Fibroblast of lung (primary cell): Measurements from ENCODE around the gene ADAMTSL1. TPM values are rescaled to one million over a fixed set of nuclear protein-coding genes. Genes with fewer than 3 reads are reported as not detected.

Source experiments
- DNase-seq, 2 donors: peaks; one replicate each; pipeline versions ENCODE4 v3.0.0 to v3.0.0-alpha.2; 2010; ENCODE audit warnings: low read depth in 2 of 2
- H2AFZ ChIP-seq: 2 replicates; pipeline ENCODE4 v1.5.1; 2012; ENCODE audit warnings: low read length, control low read depth, inconsistent platforms
- H3K27ac ChIP-seq: 2 replicates; pipeline ENCODE4 v1.5.1; 2011; ENCODE audit warnings: low read length, control low read depth; ENCODE audit not compliant: insufficient read depth
- H3K27me3 ChIP-seq: 2 replicates; pipeline ENCODE4 v1.5.1; 2011; ENCODE audit warnings: mild to moderate bottlenecking, low read length; ENCODE audit not compliant: control insufficient read depth, insufficient read depth
- H3K36me3 ChIP-seq: 2 replicates; pipeline ENCODE4 v1.5.1; 2011; ENCODE audit warnings: low read length; ENCODE audit not compliant: control insufficient read depth, insufficient read depth
- H3K4me1 ChIP-seq: 2 replicates; pipeline ENCODE4 v1.5.1; 2011; ENCODE audit warnings: low read length; ENCODE audit not compliant: control insufficient read depth, insufficient read depth; ENCODE audit errors: extremely low read depth
- H3K4me2 ChIP-seq: 2 replicates; pipeline ENCODE4 v1.5.1; 2011; ENCODE audit warnings: low read length, control low read depth; ENCODE audit not compliant: insufficient read depth; ENCODE audit errors: extremely low read depth
- H3K4me3 ChIP-seq, 4 experiments: fragments of 200-600 bp in 1 of 4; sonication (generic) in 1 of 4; replicated peaks in 1 of 4; 2 replicates each; pipeline ENCODE4 v1.5.1; 2011 to 2016; ENCODE audit warnings: low read length in 4 of 4, low read depth in 3 of 4, mild to moderate bottlenecking in 3 of 4, control low read depth in 2 of 4, inconsistent platforms in 1 of 4, mixed read lengths in 1 of 4; ENCODE audit not compliant: insufficient read depth in 1 of 4; ENCODE audit errors: control extremely low read depth in 1 of 4
- H3K79me2 ChIP-seq: 2 replicates; pipeline ENCODE4 v1.5.1; 2012; ENCODE audit warnings: mild to moderate bottlenecking, low read length, inconsistent platforms; ENCODE audit not compliant: control insufficient read depth, insufficient read depth
- H3K9ac ChIP-seq: 2 replicates; pipeline ENCODE4 v1.5.1; 2011; ENCODE audit warnings: mild to moderate bottlenecking, low read length, control low read depth; ENCODE audit not compliant: insufficient read depth
- H3K9me3 ChIP-seq: 2 replicates; pipeline ENCODE4 v1.5.1; 2012; ENCODE audit warnings: low read depth, low read length; ENCODE audit not compliant: control insufficient read depth, insufficient read depth
- H4K20me1 ChIP-seq: 2 replicates; pipeline ENCODE4 v1.5.1; 2011; ENCODE audit warnings: low read length; ENCODE audit not compliant: control insufficient read depth, insufficient read depth; ENCODE audit errors: extremely low read depth
- EZH2 ChIP-seq: IDR thresholded peaks from 2 replicates; pipeline ENCODE4 v1.5.1; 2012; ENCODE audit warnings: low read length, control low read depth, mild to moderate bottlenecking; ENCODE audit errors: missing control alignments
- polyA plus RNA-seq, 2 donors: library from polyadenylated mRNA; depleted of rRNA in 1 of 2; stranded (reverse) in 1 of 2; unstranded in 1 of 2; fragments of >200 nt; gene quantifications; 2 replicates each; pipeline ENCODE4 v1.2.1, GENCODE V29; 2011 to 2012; ENCODE audit warnings: missing spikeins in 1 of 2
- total RNA-seq: library from RNA; depleted of rRNA; stranded (reverse); fragments of >200 nt; gene quantifications from 2 replicates; pipeline ENCODE4 v1.2.1, GENCODE V29; 2014
- TF ChIP-seq, protein P1 (sequence below), 2 donors: IDR thresholded peaks in 1 of 2; conservative IDR thresholded peaks in 1 of 2; 1 replicate in 1 of 2; 2 replicates in 1 of 2; pipeline ENCODE4 v1.5.1; 2011 to 2012; ENCODE audit warnings: low read length in 2 of 2, control low read depth in 1 of 2, inconsistent platforms in 1 of 2, low read depth in 1 of 2, mild to moderate bottlenecking in 1 of 2

ADAMTSL1 gene
- total and polyA plus RNA-seq, 2 donors (not counting 1 experiment from before 2014, with no cell fraction given): 19.3 to 27.9 TPM

DNA sequence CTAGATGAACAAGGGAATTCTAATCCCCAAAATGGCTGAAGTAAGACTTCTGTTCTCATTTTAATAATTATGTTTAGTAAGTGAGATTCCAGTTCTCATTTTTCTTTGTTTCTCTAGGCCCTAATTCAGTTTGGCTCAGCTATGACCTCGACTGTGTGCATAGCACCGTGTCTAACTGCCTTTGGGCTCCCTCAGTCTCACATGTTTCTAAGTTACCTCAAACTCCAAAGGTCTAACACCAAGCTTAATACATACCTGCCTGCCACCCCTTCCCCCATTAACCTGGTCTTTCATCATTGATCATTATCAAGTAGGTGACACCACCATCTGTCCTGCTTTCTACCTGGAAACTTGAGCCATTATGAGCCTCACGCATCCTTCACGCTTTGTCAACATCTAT, 285.9 kb downstream of the ADAMTSL1 start:
- peaks cover 3% of the 10 kb centered on the region for H3K4me1 ChIP-seq
- H3K9ac ChIP-seq: no peak overlapping the region
- no peak overlapping the region for H3K4me2 ChIP-seq
- no peak for DNase-seq
- no peaks in the 10 kb centered on the region for H3K36me3 ChIP-seq
- no peak for TF ChIP-seq EZH2
- TF ChIP-seq, protein P1, sequence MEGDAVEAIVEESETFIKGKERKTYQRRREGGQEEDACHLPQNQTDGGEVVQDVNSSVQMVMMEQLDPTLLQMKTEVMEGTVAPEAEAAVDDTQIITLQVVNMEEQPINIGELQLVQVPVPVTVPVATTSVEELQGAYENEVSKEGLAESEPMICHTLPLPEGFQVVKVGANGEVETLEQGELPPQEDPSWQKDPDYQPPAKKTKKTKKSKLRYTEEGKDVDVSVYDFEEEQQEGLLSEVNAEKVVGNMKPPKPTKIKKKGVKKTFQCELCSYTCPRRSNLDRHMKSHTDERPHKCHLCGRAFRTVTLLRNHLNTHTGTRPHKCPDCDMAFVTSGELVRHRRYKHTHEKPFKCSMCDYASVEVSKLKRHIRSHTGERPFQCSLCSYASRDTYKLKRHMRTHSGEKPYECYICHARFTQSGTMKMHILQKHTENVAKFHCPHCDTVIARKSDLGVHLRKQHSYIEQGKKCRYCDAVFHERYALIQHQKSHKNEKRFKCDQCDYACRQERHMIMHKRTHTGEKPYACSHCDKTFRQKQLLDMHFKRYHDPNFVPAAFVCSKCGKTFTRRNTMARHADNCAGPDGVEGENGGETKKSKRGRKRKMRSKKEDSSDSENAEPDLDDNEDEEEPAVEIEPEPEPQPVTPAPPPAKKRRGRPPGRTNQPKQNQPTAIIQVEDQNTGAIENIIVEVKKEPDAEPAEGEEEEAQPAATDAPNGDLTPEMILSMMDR (conservative IDR thresholded peaks at IDR 0.05 in 1 of 2, IDR thresholded peaks at IDR 0.05 in 1 of 2; ENCODE audit: low read depth in 1 of 2, low read length in 2 of 2): no peak
- no peaks in the 10 kb centered on the region for H4K20me1 ChIP-seq
- no peak overlapping the region for H2AFZ ChIP-seq
- H3K9me3 ChIP-seq: no peaks in the 10 kb centered on the region
- no peak overlapping the region for H3K4me3 ChIP-seq
- no peaks in the 10 kb centered on the region for H3K27me3 ChIP-seq
- H3K27ac ChIP-seq: no peak overlapping the region
- H3K79me2 ChIP-seq: no peaks in the 10 kb centered on the region

DNA sequence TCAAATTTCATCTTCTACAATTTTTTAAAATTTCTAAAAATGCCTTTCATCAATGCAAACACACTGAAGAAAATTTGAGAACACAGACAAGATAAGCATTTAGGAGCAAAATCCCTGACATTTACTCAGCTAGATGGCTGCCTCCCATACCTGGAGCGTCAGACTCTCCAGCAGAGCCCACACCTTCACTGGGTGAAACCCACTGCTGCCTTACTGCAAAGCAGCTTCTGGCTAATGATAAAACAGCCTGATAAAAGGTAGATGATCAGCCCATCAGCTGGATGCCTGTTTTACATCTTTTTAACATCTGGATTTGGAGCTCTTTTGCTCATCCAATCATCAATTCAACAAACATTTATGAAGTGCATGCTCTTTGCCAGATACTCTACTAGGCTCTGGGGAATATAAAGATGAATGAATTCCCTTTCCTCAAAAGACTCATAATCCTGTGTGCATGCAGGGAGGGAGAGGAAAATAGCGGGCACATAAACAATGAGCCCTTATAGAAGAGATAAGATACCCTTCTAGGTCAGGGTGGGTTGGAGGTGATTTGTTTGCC, 287.9 kb downstream of the ADAMTSL1 start:
- Histone ChIP-seq H3K4me3 (no peak overlapping the region), H3K27ac (no peak overlapping the region), H3K4me1 (no peaks in the 10 kb centered on the region), H4K20me1 (no peaks in the 10 kb centered on the region), H3K27me3 (no peaks in the 10 kb centered on the region), H3K79me2 (no peaks in the 10 kb centered on the region), H3K9ac (no peak overlapping the region), H2AFZ (no peak overlapping the region), H3K36me3 (no peaks in the 10 kb centered on the region), H3K9me3 (no peaks in the 10 kb centered on the region), H3K4me2 (no peak overlapping the region)
- no peak for DNase-seq
- TF ChIP-seq, protein P1 (conservative IDR thresholded peaks at IDR 0.05 in 1 of 2, IDR thresholded peaks at IDR 0.05 in 1 of 2; ENCODE audit: low read depth in 1 of 2, low read length in 2 of 2): no peak
- TF ChIP-seq EZH2: no peak

DNA sequence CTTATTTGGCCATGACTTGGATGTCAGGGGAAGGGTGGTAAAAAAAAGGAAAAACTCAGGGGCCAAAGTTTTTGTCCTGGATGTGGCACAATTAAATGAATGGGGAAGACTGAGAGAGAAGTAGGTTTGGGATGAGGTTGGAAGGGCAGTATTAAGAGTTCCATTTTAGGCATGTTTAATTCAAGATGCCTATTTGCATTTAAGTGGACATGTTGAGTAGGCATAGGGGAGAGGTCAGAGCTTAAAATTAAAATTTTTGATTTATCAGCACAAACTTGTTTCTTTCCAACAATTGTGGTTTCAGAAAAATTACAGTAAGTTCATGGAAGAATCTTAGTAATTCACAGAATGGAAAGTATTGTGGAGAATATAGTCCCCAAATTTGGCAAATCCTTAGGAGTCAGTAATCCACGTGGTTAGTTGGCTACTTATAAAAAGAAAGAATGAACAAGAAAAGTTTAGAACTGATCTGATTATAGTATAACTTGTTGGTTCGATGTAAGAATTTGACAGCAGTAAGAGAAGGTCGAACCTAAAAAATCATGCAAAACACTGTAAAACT, 293.1 kb downstream of the ADAMTSL1 start:
- Histone ChIP-seq H2AFZ (no peak overlapping the region), H3K9ac (no peak overlapping the region), H3K79me2 (no peaks in the 10 kb centered on the region), H3K27ac (no peak overlapping the region), H3K4me2 (no peak overlapping the region), H3K27me3 (no peaks in the 10 kb centered on the region), H3K36me3 (no peaks in the 10 kb centered on the region), H4K20me1 (no peaks in the 10 kb centered on the region), H3K9me3 (no peaks in the 10 kb centered on the region), H3K4me3 (no peak overlapping the region), H3K4me1 (no peaks in the 10 kb centered on the region)
- TF ChIP-seq, protein P1 (conservative IDR thresholded peaks at IDR 0.05 in 1 of 2, IDR thresholded peaks at IDR 0.05 in 1 of 2; ENCODE audit: low read depth in 1 of 2, low read length in 2 of 2): no peak
- TF ChIP-seq EZH2: no peak
- DNase-seq: peak in 1 of 2 donors; percentile 23
